ENCODE data around the gene SDHA. TPM values are rescaled to one million over a fixed set of nuclear protein-coding genes. Genes with fewer than 3 reads are reported as not detected.

SDHA gene
- total RNA-seq, 1 experiment from 2014 or later: 134 TPM

GRCh38 chr5:203246-203930 lies 14.7 kb upstream of the SDHA start:
- intact Hi-C loops (cut with micrococcal nuclease): no loop called here

More at GRCh38 chr5:203246-203930, 14.7 kb upstream of the SDHA start:
- DNase-seq (ENCODE audit: low read depth, low spot score) (no peak), ATAC-seq (no peak)
- no peak overlapping the region for H3K4me2 ChIP-seq (ENCODE audit: low read length)
- H3K27ac ChIP-seq (ENCODE audit: low read depth, low read length): no peak overlapping the region
- H3K9ac ChIP-seq (ENCODE audit: low read length): no peak overlapping the region
- BruUV-seq (replicated peaks): no TSS peak
- H4K20me1 ChIP-seq (ENCODE audit: insufficient read depth): no peaks in the 10 kb centered on the region
- no peaks in the 10 kb centered on the region for H3K9me2 ChIP-seq (ENCODE audit: insufficient read depth)
- no peak overlapping the region for H3K4me3 ChIP-seq (replicated peaks in 1 of 2; ENCODE audit: low read depth in 1 of 2, low read length in 2 of 2)
- ChIA-PET CTCF (no interaction called here), POLR2A (no interaction called here), RAD21 (ENCODE audit: low non-redundant PET in 1 of 2, low total read pairs in 2 of 2, uncharacterized antibody in 2 of 2, unreplicated experiment in 2 of 2) (no interaction called here)
- H2AFZ ChIP-seq (ENCODE audit: low read depth, low read length, poor library complexity, severe bottlenecking): no peak overlapping the region
- H3K4me1 ChIP-seq (ENCODE audit: control insufficient read depth in 1 of 2, insufficient read depth in 2 of 2, low read length in 2 of 2): no peaks in the 10 kb centered on the region
- TF ChIP-seq EZH2 (IDR thresholded peaks at IDR 0.05) (no peak), ELF1 (IDR thresholded peaks at IDR 0.05; ENCODE audit: borderline replicate concordance, low read depth) (no peak), ZNF274 (IDR thresholded peaks at IDR 0.05; ENCODE audit: low read depth, low read length) (no peak), CEBPB (IDR thresholded peaks at IDR 0.05; ENCODE audit: low read depth) (no peak), RAD21 (IDR thresholded peaks at IDR 0.05; ENCODE audit: low read depth) (no peak), CBX3 (IDR thresholded peaks at IDR 0.05; ENCODE audit: low read depth) (no peak), POLR2AphosphoS5 (IDR thresholded peaks at IDR 0.05; ENCODE audit: low read depth, low read length) (no peak), SRF (IDR thresholded peaks at IDR 0.05; ENCODE audit: low read depth) (no peak), TCF7L2 (IDR thresholded peaks at IDR 0.05; ENCODE audit: borderline replicate concordance, extremely low read depth, insufficient read depth, insufficient read length) (no peak), FOSL1 (IDR thresholded peaks at IDR 0.05; ENCODE audit: low read depth) (no peak), REST (IDR thresholded peaks at IDR 0.05; ENCODE audit: low read depth) (no peak), POLR2A (IDR thresholded peaks at IDR 0.05; ENCODE audit: borderline replicate concordance, extremely low read depth, insufficient read depth, insufficient read length) (no peak)
- TF ChIP-seq, protein P1, sequence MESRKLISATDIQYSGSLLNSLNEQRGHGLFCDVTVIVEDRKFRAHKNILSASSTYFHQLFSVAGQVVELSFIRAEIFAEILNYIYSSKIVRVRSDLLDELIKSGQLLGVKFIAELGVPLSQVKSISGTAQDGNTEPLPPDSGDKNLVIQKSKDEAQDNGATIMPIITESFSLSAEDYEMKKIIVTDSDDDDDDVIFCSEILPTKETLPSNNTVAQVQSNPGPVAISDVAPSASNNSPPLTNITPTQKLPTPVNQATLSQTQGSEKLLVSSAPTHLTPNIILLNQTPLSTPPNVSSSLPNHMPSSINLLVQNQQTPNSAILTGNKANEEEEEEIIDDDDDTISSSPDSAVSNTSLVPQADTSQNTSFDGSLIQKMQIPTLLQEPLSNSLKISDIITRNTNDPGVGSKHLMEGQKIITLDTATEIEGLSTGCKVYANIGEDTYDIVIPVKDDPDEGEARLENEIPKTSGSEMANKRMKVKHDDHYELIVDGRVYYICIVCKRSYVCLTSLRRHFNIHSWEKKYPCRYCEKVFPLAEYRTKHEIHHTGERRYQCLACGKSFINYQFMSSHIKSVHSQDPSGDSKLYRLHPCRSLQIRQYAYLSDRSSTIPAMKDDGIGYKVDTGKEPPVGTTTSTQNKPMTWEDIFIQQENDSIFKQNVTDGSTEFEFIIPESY (IDR thresholded peaks at IDR 0.05; ENCODE audit: extremely low read depth, insufficient replicate concordance, low read length): no peak
- TF ChIP-seq, protein P2, sequence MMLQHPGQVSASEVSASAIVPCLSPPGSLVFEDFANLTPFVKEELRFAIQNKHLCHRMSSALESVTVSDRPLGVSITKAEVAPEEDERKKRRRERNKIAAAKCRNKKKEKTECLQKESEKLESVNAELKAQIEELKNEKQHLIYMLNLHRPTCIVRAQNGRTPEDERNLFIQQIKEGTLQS (IDR thresholded peaks at IDR 0.05): no peak
- no peaks in the 10 kb centered on the region for H3K9me3 ChIP-seq (ENCODE audit: control insufficient read depth in 1 of 2, insufficient read depth in 1 of 2, low read depth in 1 of 2, low read length in 2 of 2)
- H3K36me3 ChIP-seq (ENCODE audit: control insufficient read depth in 1 of 2, insufficient read depth in 2 of 2, low read length in 2 of 2): peaks cover 0 to 7% of the 10 kb centered on the region in 2 experiments; a peak in 2 of 4 replicates
- H3K79me2 ChIP-seq (ENCODE audit: insufficient read depth, low read length): peaks cover 14% of the 10 kb centered on the region; the same call in 1 of the 2 replicates
- H3K27me3 ChIP-seq (ENCODE audit: insufficient read depth, low read length): no peaks in the 10 kb centered on the region

Data from HCT116 (cell line).